Measurements from ENCODE around the gene OR51I2.

GRCh38 chr11:5460983-5461621, 12.0 kb downstream of the OR51I2 start:
- TF ChIP-seq GATA3 (IDR thresholded peaks at IDR 0.05; ENCODE audit: low read depth, low read length) (no peak), GATA2 (IDR thresholded peaks at IDR 0.05; ENCODE audit: low read depth, low read length) (no peak)

All from SH-SY5Y (cell line).